Measurements from ENCODE around the gene HACD2.

GRCh38 chr3:123511084-123511483 lies 73.8 kb downstream of the HACD2 start:
- no peak for TF ChIP-seq CTCF (IDR thresholded peaks at IDR 0.05)
- no peak for TF ChIP-seq EZH2phosphoT487 (IDR thresholded peaks at IDR 0.05; ENCODE audit: borderline replicate concordance, low read depth)
- no peak for TF ChIP-seq RAD21 (IDR thresholded peaks at IDR 0.05; ENCODE audit: low read length)
- no peak for TF ChIP-seq REST (IDR thresholded peaks at IDR 0.05; ENCODE audit: low read depth, low read length)
- no peak for TF ChIP-seq ZBTB33 (IDR thresholded peaks at IDR 0.05; ENCODE audit: borderline replicate concordance, low read depth)
- TF ChIP-seq SMC3 (IDR thresholded peaks at IDR 0.05; ENCODE audit: low read depth, low read length): no peak
- TF ChIP-seq USF2 (IDR thresholded peaks at IDR 0.05; ENCODE audit: borderline replicate concordance, low read depth, low read length): no peak

Measured in SK-N-SH (cell line).